ENCODE measurements around the gene ST8SIA1.

ST8SIA1 gene

GRCh38 chr12:22196236-22196635 is 138.3 kb downstream of the ST8SIA1 start:
- Histone ChIP-seq H3K9ac (ENCODE audit: insufficient read length) (no peak overlapping the region), H3K36me3 (ENCODE audit: insufficient read depth, low read length) (no peaks in the 10 kb centered on the region), H3K4me3 (no peak overlapping the region), H3K27ac (no peak overlapping the region), H3K9me3 (ENCODE audit: low read depth, low read length) (no peaks in the 10 kb centered on the region)
- DNase-seq (ENCODE audit: low read depth, low spot score), result no peak
- TF ChIP-seq EZH2 (IDR thresholded peaks at IDR 0.05) (no peak), FOXP2 (optimal IDR thresholded peaks at IDR 0.05; ENCODE audit: control extremely low read depth, extremely low read length, insufficient read depth) (no peak), POLR2AphosphoS5 (IDR thresholded peaks at IDR 0.05; ENCODE audit: borderline replicate concordance, low read depth, low read length) (no peak)

GRCh38 chr12:22190969-22191368 is 143.5 kb downstream of the ST8SIA1 start:
- Histone ChIP-seq H3K9ac (ENCODE audit: insufficient read length) (no peak overlapping the region), H3K36me3 (ENCODE audit: insufficient read depth, low read length) (no peaks in the 10 kb centered on the region), H3K9me3 (ENCODE audit: low read depth, low read length) (no peaks in the 10 kb centered on the region), H3K27ac (no peak overlapping the region), H3K4me3 (no peak overlapping the region)
- no peak for DNase-seq (ENCODE audit: low read depth, low spot score)
- no peak for TF ChIP-seq POLR2AphosphoS5 (IDR thresholded peaks at IDR 0.05; ENCODE audit: borderline replicate concordance, low read depth, low read length)

- H3K9me3 ChIP-seq (ENCODE audit: low read depth, low read length), result no peaks in the 10 kb centered on the region
- TF ChIP-seq POLR2AphosphoS5 (IDR thresholded peaks at IDR 0.05; ENCODE audit: borderline replicate concordance, low read depth, low read length) (no peak), FOXP2 (optimal IDR thresholded peaks at IDR 0.05; ENCODE audit: control extremely low read depth, extremely low read length, insufficient read depth) (no peak), EZH2 (IDR thresholded peaks at IDR 0.05) (no peak)
Measured at GRCh38 chr12:22188431-22188830, 146.1 kb downstream of the ST8SIA1 start.

GRCh38 chr12:22180705-22181104 is 153.8 kb downstream of the ST8SIA1 start:
- peak overlapping the region; percentile 28; the same call in 1 of the 2 replicates for H3K27ac ChIP-seq
- H3K4me3 ChIP-seq, result no peak overlapping the region; the same call in 1 of the 2 replicates
- no peak for DNase-seq (ENCODE audit: low read depth, low spot score)
- no peak overlapping the region for H3K9ac ChIP-seq (ENCODE audit: insufficient read length)
- TF ChIP-seq EZH2 (IDR thresholded peaks at IDR 0.05) (no peak), FOXP2 (optimal IDR thresholded peaks at IDR 0.05; ENCODE audit: control extremely low read depth, extremely low read length, insufficient read depth) (no peak), POLR2AphosphoS5 (IDR thresholded peaks at IDR 0.05; ENCODE audit: borderline replicate concordance, low read depth, low read length) (no peak)
- no peaks in the 10 kb centered on the region for H3K9me3 ChIP-seq (ENCODE audit: low read depth, low read length)
- no peaks in the 10 kb centered on the region for H3K36me3 ChIP-seq (ENCODE audit: insufficient read depth, low read length)

More at GRCh38 chr12:22188431-22188830, 146.1 kb downstream of the ST8SIA1 start:
- DNase-seq (ENCODE audit: low read depth, low spot score), result no peak
- no peak overlapping the region for H3K27ac ChIP-seq
- H3K9ac ChIP-seq (ENCODE audit: insufficient read length), result no peak overlapping the region
- no peaks in the 10 kb centered on the region for H3K36me3 ChIP-seq (ENCODE audit: insufficient read depth, low read length)
- H3K4me3 ChIP-seq, result no peak overlapping the region

- Histone ChIP-seq H3K9me3 (ENCODE audit: low read depth, low read length) (no peaks in the 10 kb centered on the region), H3K4me3 (no peak overlapping the region), H3K36me3 (ENCODE audit: insufficient read depth, low read length) (no peaks in the 10 kb centered on the region), H3K9ac (ENCODE audit: insufficient read length) (no peak overlapping the region), H3K27ac (no peak overlapping the region)
- no peak for DNase-seq (ENCODE audit: low read depth, low spot score)
- TF ChIP-seq EZH2 (IDR thresholded peaks at IDR 0.05) (no peak), FOXP2 (optimal IDR thresholded peaks at IDR 0.05; ENCODE audit: control extremely low read depth, extremely low read length, insufficient read depth) (no peak)
Measured at GRCh38 chr12:22173177-22173576, 161.3 kb downstream of the ST8SIA1 start.

GRCh38 chr12:22172501-22172900 is 162.0 kb downstream of the ST8SIA1 start:
- TF ChIP-seq FOXP2 (optimal IDR thresholded peaks at IDR 0.05; ENCODE audit: control extremely low read depth, extremely low read length, insufficient read depth), result no peak
- no peak for TF ChIP-seq EZH2 (IDR thresholded peaks at IDR 0.05)
- Histone ChIP-seq H3K27ac (no peak overlapping the region), H3K36me3 (ENCODE audit: insufficient read depth, low read length) (no peaks in the 10 kb centered on the region), H3K9ac (ENCODE audit: insufficient read length) (no peak overlapping the region), H3K9me3 (ENCODE audit: low read depth, low read length) (no peaks in the 10 kb centered on the region), H3K4me3 (no peak overlapping the region)
- DNase-seq (ENCODE audit: low read depth, low spot score), result no peak

- DNase-seq (ENCODE audit: low read depth, low spot score), result no peak
- TF ChIP-seq EZH2 (IDR thresholded peaks at IDR 0.05) (no peak), POLR2AphosphoS5 (IDR thresholded peaks at IDR 0.05; ENCODE audit: borderline replicate concordance, low read depth, low read length) (no peak), FOXP2 (optimal IDR thresholded peaks at IDR 0.05; ENCODE audit: control extremely low read depth, extremely low read length, insufficient read depth) (no peak)
- Histone ChIP-seq H3K9ac (ENCODE audit: insufficient read length) (no peak overlapping the region), H3K36me3 (ENCODE audit: insufficient read depth, low read length) (no peaks in the 10 kb centered on the region), H3K27ac (no peak overlapping the region), H3K9me3 (ENCODE audit: low read depth, low read length) (no peaks in the 10 kb centered on the region), H3K4me3 (no peak overlapping the region)
Measured at GRCh38 chr12:22169376-22169775, 165.1 kb downstream of the ST8SIA1 start.

- TF ChIP-seq EZH2 (IDR thresholded peaks at IDR 0.05), result no peak
- no peak for TF ChIP-seq POLR2AphosphoS5 (IDR thresholded peaks at IDR 0.05; ENCODE audit: borderline replicate concordance, low read depth, low read length)
- TF ChIP-seq FOXP2 (optimal IDR thresholded peaks at IDR 0.05; ENCODE audit: control extremely low read depth, extremely low read length, insufficient read depth), result no peak
- H3K27ac ChIP-seq, result no peak overlapping the region
- DNase-seq (ENCODE audit: low read depth, low spot score), result no peak
- H3K4me3 ChIP-seq, result no peak overlapping the region
- H3K9me3 ChIP-seq (ENCODE audit: low read depth, low read length), result no peaks in the 10 kb centered on the region
- H3K36me3 ChIP-seq (ENCODE audit: insufficient read depth, low read length), result no peaks in the 10 kb centered on the region
- H3K9ac ChIP-seq (ENCODE audit: insufficient read length), result no peak overlapping the region
Measured at GRCh38 chr12:22164139-22164538, 170.4 kb downstream of the ST8SIA1 start.

- no peak overlapping the region for H3K9ac ChIP-seq (ENCODE audit: insufficient read length)
Measured at GRCh38 chr12:22163594-22163993, 170.9 kb downstream of the ST8SIA1 start.

More at GRCh38 chr12:22163594-22163993, 170.9 kb downstream of the ST8SIA1 start:
- Histone ChIP-seq H3K36me3 (ENCODE audit: insufficient read depth, low read length) (no peaks in the 10 kb centered on the region), H3K9me3 (ENCODE audit: low read depth, low read length) (no peaks in the 10 kb centered on the region), H3K4me3 (no peak overlapping the region), H3K27ac (no peak overlapping the region)
- TF ChIP-seq POLR2AphosphoS5 (IDR thresholded peaks at IDR 0.05; ENCODE audit: borderline replicate concordance, low read depth, low read length) (no peak), EZH2 (IDR thresholded peaks at IDR 0.05) (no peak), FOXP2 (optimal IDR thresholded peaks at IDR 0.05; ENCODE audit: control extremely low read depth, extremely low read length, insufficient read depth) (no peak)
- DNase-seq (ENCODE audit: low read depth, low spot score), result no peak

Measured in SK-N-MC (cell line).